IMR-90 (cell line): ENCODE measurements around the gene NR6A1. TPM values are rescaled to one million over a fixed set of nuclear protein-coding genes. Genes with fewer than 3 reads are reported as not detected.

Experiments
- ATAC-seq: fragments of 200-7000 bp; cut with Tn5 transposase; 2 replicates; pipeline ENCODE4 v1.9.1; 2020; ENCODE audit warnings: low read depth, mild to moderate bottlenecking, moderate library complexity
- BruUV-seq: library from RNA; stranded (reverse); fragments of 400-500 nt; replicated peaks from 2 replicates; lab custom pipeline; 2021; lab: Mats Ljungman, UMichigan
- CTCF ChIA-PET: fragments of 300-600 bp; formaldehyde crosslinking; extraction: SDS; loops from one replicate; lab custom pipeline; 2021; ENCODE audit warnings: antibody characterized with exemption; lab: Yijun Ruan, JAX
- POLR2A ChIA-PET: fragments of 300-600 bp; sonication (Branson Sonifier 250); formaldehyde crosslinking; loops from one replicate; lab custom pipeline; 2022; ENCODE audit warnings: antibody characterized with exemption; ENCODE audit not compliant: unreplicated experiment; lab: Charles Lee
- DNase-seq: peaks from one replicate; pipeline ENCODE4 v3.0.0; 2013
- H2AFZ ChIP-seq: replicated peaks from 2 replicates; pipeline ENCODE3; 2013; ENCODE audit warnings: low read length, mild to moderate bottlenecking; ENCODE audit not compliant: poor library complexity
- H2AK5ac ChIP-seq: 2 replicates; pipeline ENCODE4 v1.6.1; 2013; ENCODE audit warnings: low read depth, low read length, inconsistent platforms
- H2AK9ac ChIP-seq: replicated peaks from 2 replicates; pipeline ENCODE3; 2013; ENCODE audit warnings: mild to moderate bottlenecking, low read depth, low read length, moderate library complexity; ENCODE audit not compliant: poor library complexity
- H2BK120ac ChIP-seq: 2 replicates; pipeline ENCODE4 v1.6.1; 2013; ENCODE audit warnings: low read depth, low read length, inconsistent platforms
- H2BK15ac ChIP-seq: 3 replicates; pipeline ENCODE4 v1.6.1; 2013; ENCODE audit warnings: low read depth, low read length, inconsistent platforms
- H2BK20ac ChIP-seq: 2 replicates; pipeline ENCODE4 v1.6.1; 2013; ENCODE audit warnings: low read depth, mild to moderate bottlenecking, inconsistent platforms, low read length, moderate library complexity
- H2BK5ac ChIP-seq: 2 replicates; pipeline ENCODE4 v1.6.1; 2013; ENCODE audit warnings: mild to moderate bottlenecking, low read depth, low read length, inconsistent platforms; ENCODE audit not compliant: poor library complexity, severe bottlenecking
- H3K14ac ChIP-seq: replicated peaks from 2 replicates; pipeline ENCODE4 v1.6.1; 2013; ENCODE audit warnings: low read depth, low read length, inconsistent platforms
- H3K18ac ChIP-seq: 2 replicates; pipeline ENCODE4 v1.6.1; 2013; ENCODE audit warnings: low read depth, low read length, control low read depth
- H3K23ac ChIP-seq: 2 replicates; pipeline ENCODE4 v1.6.1; 2013; ENCODE audit warnings: low read depth, low read length, inconsistent platforms
- H3K27ac ChIP-seq: 2 replicates; pipeline ENCODE4 v1.5.1; 2013; ENCODE audit warnings: mild to moderate bottlenecking, control low read depth, low read length; ENCODE audit not compliant: insufficient read depth
- H3K27me3 ChIP-seq: 2 replicates; pipeline ENCODE4 v1.6.1; 2013; ENCODE audit warnings: low read length; ENCODE audit not compliant: control insufficient read depth, insufficient read depth
- H3K36me3 ChIP-seq: 2 replicates; pipeline ENCODE4 v1.6.1; 2013; ENCODE audit warnings: low read length, mixed read lengths; ENCODE audit not compliant: control insufficient read depth, insufficient read depth
- H3K4ac ChIP-seq: 2 replicates; pipeline ENCODE4 v1.6.1; 2013; ENCODE audit warnings: low read depth, low read length, inconsistent platforms
- H3K4me1 ChIP-seq: 2 replicates; pipeline ENCODE4 v1.6.1; 2013; ENCODE audit warnings: low read length, mixed read lengths; ENCODE audit not compliant: control insufficient read depth, insufficient read depth
- H3K4me2 ChIP-seq: 2 replicates; pipeline ENCODE4 v1.6.1; 2013; ENCODE audit warnings: low read depth, mild to moderate bottlenecking, control low read depth, low read length, moderate library complexity
- H3K4me3 ChIP-seq: 2 replicates; pipeline ENCODE4 v1.5.1; 2013; ENCODE audit warnings: low read depth, mild to moderate bottlenecking, control low read depth, low read length, moderate library complexity; ENCODE audit not compliant: insufficient read depth
- H3K56ac ChIP-seq: 2 replicates; pipeline ENCODE4 v1.6.1; 2013; ENCODE audit warnings: low read length, inconsistent platforms; ENCODE audit not compliant: insufficient read depth; ENCODE audit errors: extremely low read depth
- H3K79me1 ChIP-seq, 2 experiments: 2 replicates each; pipeline ENCODE4 v1.6.1; 2013; ENCODE audit warnings: low read length in 2 of 2, inconsistent platforms in 1 of 2, low read depth in 1 of 2
- H3K9ac ChIP-seq: 2 replicates; pipeline ENCODE4 v1.6.1; 2013; ENCODE audit warnings: low read depth, low read length, control low read depth
- H3K9me1 ChIP-seq: 2 replicates; pipeline ENCODE4 v1.6.1; 2013; ENCODE audit warnings: low read length, inconsistent platforms; ENCODE audit not compliant: insufficient read depth
- H3K9me3 ChIP-seq: 2 replicates; pipeline ENCODE4 v1.6.1; 2013; ENCODE audit warnings: low read length; ENCODE audit not compliant: control insufficient read depth, insufficient read depth
- H4K20me1 ChIP-seq: 2 replicates; pipeline ENCODE4 v1.6.1; 2013; ENCODE audit warnings: low read length, inconsistent platforms; ENCODE audit not compliant: insufficient read depth
- H4K5ac ChIP-seq: 2 replicates; pipeline ENCODE4 v1.6.1; 2013; ENCODE audit warnings: mild to moderate bottlenecking, low read depth, low read length, control low read depth
- H4K8ac ChIP-seq, 2 experiments: 2 replicates each; pipeline ENCODE4 v1.6.1; 2013; ENCODE audit warnings: low read depth in 2 of 2, low read length in 2 of 2, control low read depth in 1 of 2, inconsistent platforms in 1 of 2
- H4K91ac ChIP-seq: 2 replicates; pipeline ENCODE4 v1.6.1; 2013; ENCODE audit warnings: low read depth, low read length, inconsistent platforms; ENCODE audit not compliant: insufficient read depth
- FOS ChIP-seq: fragments of 150-350 bp; IDR thresholded peaks from 2 replicates; pipeline ENCODE4 v1.6.1; 2016; ENCODE audit warnings: low read depth, low read length
- MAFK ChIP-seq: IDR thresholded peaks from 2 replicates; pipeline ENCODE4 v1.6.1; 2012; ENCODE audit warnings: low read depth, low read length, improper control_type of control experiment
- MXI1 ChIP-seq: IDR thresholded peaks from 2 replicates; pipeline ENCODE4 v1.6.1; 2012; ENCODE audit warnings: low read depth, mild to moderate bottlenecking, low read length, moderate library complexity, borderline replicate concordance
- dilution Hi-C: fragments of 300-500 bp; cut with HindIII; formaldehyde crosslinking; loops from one replicate; pipeline ENCODE4 v1.14.3; 2018; ENCODE audit warnings: low sequenced_read_pairs; ENCODE audit not compliant: unreplicated experiment
- in situ Hi-C: fragments of 300-500 bp; cut with MboI; formaldehyde crosslinking; loops from 3 replicates; pipeline ENCODE4 v1.14.3; 2019; ENCODE audit warnings: low sequenced_read_pairs, inconsistent platforms, mixed read lengths
- intact Hi-C: fragments of 100-400 bp; cut with micrococcal nuclease; formaldehyde crosslinking; loops from 2 replicates; pipeline ENCODE4 v1.10.0; 2022
- polyA plus RNA-seq, 3 experiments: library from polyadenylated mRNA; depleted of rRNA; stranded (reverse); fragments of >200 nt; gene quantifications; 2 replicates each; pipeline ENCODE4 v1.2.3, GENCODE V29; 2012; ENCODE audit warnings: low replicate concordance in 1 of 3
- total RNA-seq: library from RNA; depleted of rRNA; stranded (reverse); fragments of >200 nt; gene quantifications from 2 replicates; pipeline ENCODE4 v1.2.3, GENCODE V29; 2012

NR6A1 gene
- total and polyA plus RNA-seq, 2 of the 4 experiments (the other 2 are of a cell fraction), result 0.14 to 0.36 TPM

DNA sequence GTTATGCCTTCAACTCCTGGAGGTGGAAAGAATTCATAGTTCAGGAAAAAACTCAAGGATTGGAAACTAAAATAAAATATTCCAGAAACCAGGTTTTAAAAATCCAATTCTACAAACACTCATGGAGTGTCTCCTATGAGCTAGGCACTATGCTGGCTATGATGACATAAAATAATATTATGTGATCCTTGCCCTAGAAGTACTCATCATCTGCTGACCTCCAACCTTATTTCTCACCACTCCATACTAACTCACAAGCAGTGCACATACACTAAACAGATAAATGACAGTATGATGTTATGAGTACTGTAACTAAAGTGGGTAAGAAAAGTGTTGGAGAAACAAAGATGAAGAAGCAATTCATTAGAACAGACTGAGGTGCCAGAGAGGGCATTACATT, 170.7 kb downstream of the NR6A1 start:
- ATAC-seq (no peak), DNase-seq (no peak)
- no peak overlapping the region for H4K8ac ChIP-seq
- no peaks in the 10 kb centered on the region for H3K79me1 ChIP-seq
- no peak overlapping the region for H2BK20ac ChIP-seq
- no TSS peak for BruUV-seq
- no peak overlapping the region for H3K4ac ChIP-seq
- H4K5ac ChIP-seq, result no peak overlapping the region
- intact Hi-C loops, result no loop called here
- in situ Hi-C loops, result no loop called here
- H2AFZ ChIP-seq, result no peak overlapping the region
- TF ChIP-seq MXI1, result no peak
- TF ChIP-seq MAFK, result no peak
- no peak for TF ChIP-seq FOS
- peaks cover 2% of the 10 kb centered on the region for H3K4me1 ChIP-seq
- H3K27me3 ChIP-seq, result peaks cover 14% of the 10 kb centered on the region
- H2BK15ac ChIP-seq, result no peak overlapping the region
- H3K9ac ChIP-seq, result no peak overlapping the region
- dilution Hi-C loops, result no loop called here
- no peak overlapping the region for H2AK5ac ChIP-seq
- no peak overlapping the region for H2BK120ac ChIP-seq
- no peak overlapping the region for H3K27ac ChIP-seq
- H3K56ac ChIP-seq, result no peak overlapping the region
- no peak overlapping the region for H3K14ac ChIP-seq
- H2BK5ac ChIP-seq, result no peak overlapping the region
- POLR2A ChIA-PET, result no interaction called here
- H2AK9ac ChIP-seq, result no peak overlapping the region
- no peak overlapping the region for H3K4me2 ChIP-seq
- H4K20me1 ChIP-seq, result no peaks in the 10 kb centered on the region
- no peaks in the 10 kb centered on the region for H3K36me3 ChIP-seq
- no peak overlapping the region for H3K4me3 ChIP-seq
- no peak overlapping the region for H3K18ac ChIP-seq
- CTCF ChIA-PET, result no interaction called here
- no peaks in the 10 kb centered on the region for H3K9me3 ChIP-seq
- H3K23ac ChIP-seq, result no peak overlapping the region
- no peak overlapping the region for H4K91ac ChIP-seq
- H3K9me1 ChIP-seq, result no peaks in the 10 kb centered on the region
